Neural progenitor cell (in vitro differentiated cells): Measurements from ENCODE around the gene FN3KRP.

ENCODE experiments used
- CTCF ChIP-seq: fragments of 200-600 bp; sonication (generic); IDR thresholded peaks from 2 replicates; pipeline ENCODE4 v1.5.1; 2017; ENCODE audit warnings: antibody characterized with exemption, mild to moderate bottlenecking
- EZH2 ChIP-seq: fragments of 200-600 bp; sonication (generic); IDR thresholded peaks from 2 replicates; pipeline ENCODE4 v1.6.1; 2017; ENCODE audit warnings: antibody characterized with exemption, mild to moderate bottlenecking, moderate library complexity
- EZH2phosphoT487 ChIP-seq: fragments of 200-600 bp; sonication (generic); IDR thresholded peaks from 2 replicates; pipeline ENCODE4 v1.6.1; 2017; ENCODE audit warnings: antibody characterized with exemption

- TF ChIP-seq CTCF: no peak
- no peak for TF ChIP-seq EZH2
- TF ChIP-seq EZH2phosphoT487: no peak
Observed at GRCh38 chr17:82683534-82683933, 33.0 kb upstream of the FN3KRP start.
